ENCODE measurements around the gene VSIG10L2.

The VSIG10L2 gene

GRCh38 chr11:125934473-125934872 is 11.4 kb upstream of the VSIG10L2 start:
- no peak overlapping the region for H3K27ac ChIP-seq (ENCODE audit: poor library complexity, severe bottlenecking)
- no peaks in the 10 kb centered on the region for H3K36me3 ChIP-seq (ENCODE audit: low read depth)
- H3K9me3 ChIP-seq (ENCODE audit: severe bottlenecking), result no peaks in the 10 kb centered on the region
- no peaks in the 10 kb centered on the region for H3K4me1 ChIP-seq (ENCODE audit: insufficient read depth, poor library complexity, severe bottlenecking)
- ATAC-seq (ENCODE audit: low read depth), result no peak
- DNase-seq (ENCODE audit: low spot score), result no peak
- no peak overlapping the region for H3K4me3 ChIP-seq (ENCODE audit: severe bottlenecking)
- TF ChIP-seq CTCF (IDR thresholded peaks at IDR 0.05; ENCODE audit: poor library complexity, severe bottlenecking), result no peak
- no peaks in the 10 kb centered on the region for H3K27me3 ChIP-seq (ENCODE audit: insufficient read depth, poor library complexity, severe bottlenecking)

GRCh38 chr11:125935056-125935455 is 10.8 kb upstream of the VSIG10L2 start:
- H3K4me3 ChIP-seq (ENCODE audit: severe bottlenecking), result no peak overlapping the region
- no peak for ATAC-seq (ENCODE audit: low read depth)

GRCh38 chr11:125935618-125936199 is 10.1 kb upstream of the VSIG10L2 start:
- Histone ChIP-seq H3K36me3 (ENCODE audit: low read depth) (no peaks in the 10 kb centered on the region), H3K4me1 (ENCODE audit: insufficient read depth, poor library complexity, severe bottlenecking) (no peaks in the 10 kb centered on the region), H3K27me3 (ENCODE audit: insufficient read depth, poor library complexity, severe bottlenecking) (no peaks in the 10 kb centered on the region), H3K4me3 (ENCODE audit: severe bottlenecking) (no peak overlapping the region), H3K9me3 (ENCODE audit: severe bottlenecking) (no peaks in the 10 kb centered on the region), H3K27ac (ENCODE audit: poor library complexity, severe bottlenecking) (no peak overlapping the region)
- ATAC-seq (ENCODE audit: low read depth) (no peak), DNase-seq (ENCODE audit: low spot score) (no peak)
- no peak for TF ChIP-seq CTCF (IDR thresholded peaks at IDR 0.05; ENCODE audit: poor library complexity, severe bottlenecking)

More at GRCh38 chr11:125935056-125935455, 10.8 kb upstream of the VSIG10L2 start:
- Histone ChIP-seq H3K27me3 (ENCODE audit: insufficient read depth, poor library complexity, severe bottlenecking) (no peaks in the 10 kb centered on the region), H3K27ac (ENCODE audit: poor library complexity, severe bottlenecking) (no peak overlapping the region), H3K4me1 (ENCODE audit: insufficient read depth, poor library complexity, severe bottlenecking) (no peaks in the 10 kb centered on the region), H3K9me3 (ENCODE audit: severe bottlenecking) (no peaks in the 10 kb centered on the region), H3K36me3 (ENCODE audit: low read depth) (no peaks in the 10 kb centered on the region)
- DNase-seq (ENCODE audit: low spot score), result no peak
- peak; percentile 19 for TF ChIP-seq CTCF (IDR thresholded peaks at IDR 0.05; ENCODE audit: poor library complexity, severe bottlenecking)

GRCh38 chr11:125938418-125938817 is 7.4 kb upstream of the VSIG10L2 start:
- no peaks in the 10 kb centered on the region for H3K4me1 ChIP-seq (ENCODE audit: insufficient read depth, poor library complexity, severe bottlenecking)
- no peaks in the 10 kb centered on the region for H3K27me3 ChIP-seq (ENCODE audit: insufficient read depth, poor library complexity, severe bottlenecking)
- H3K4me3 ChIP-seq (ENCODE audit: severe bottlenecking), result no peak overlapping the region
- no peak for TF ChIP-seq CTCF (IDR thresholded peaks at IDR 0.05; ENCODE audit: poor library complexity, severe bottlenecking)
- H3K36me3 ChIP-seq (ENCODE audit: low read depth), result no peaks in the 10 kb centered on the region
- H3K9me3 ChIP-seq (ENCODE audit: severe bottlenecking), result no peaks in the 10 kb centered on the region
- ATAC-seq (ENCODE audit: low read depth), result no peak
- no peak for DNase-seq (ENCODE audit: low spot score)
- no peak overlapping the region for H3K27ac ChIP-seq (ENCODE audit: poor library complexity, severe bottlenecking)

- Histone ChIP-seq H3K27ac (ENCODE audit: poor library complexity, severe bottlenecking) (no peak overlapping the region), H3K36me3 (ENCODE audit: low read depth) (no peaks in the 10 kb centered on the region), H3K4me3 (ENCODE audit: severe bottlenecking) (no peak overlapping the region), H3K27me3 (ENCODE audit: insufficient read depth, poor library complexity, severe bottlenecking) (no peaks in the 10 kb centered on the region), H3K4me1 (ENCODE audit: insufficient read depth, poor library complexity, severe bottlenecking) (no peaks in the 10 kb centered on the region), H3K9me3 (ENCODE audit: severe bottlenecking) (no peaks in the 10 kb centered on the region)
- ATAC-seq (ENCODE audit: low read depth), result no peak
- no peak for TF ChIP-seq CTCF (IDR thresholded peaks at IDR 0.05; ENCODE audit: poor library complexity, severe bottlenecking)
- DNase-seq (ENCODE audit: low spot score), result no peak
Measured at GRCh38 chr11:125939081-125939521, 6.7 kb upstream of the VSIG10L2 start.
